Jurkat, Clone E6-1 (cell line): ENCODE measurements around the gene PEX11A.

Experiments
- DNase-seq: peaks from one replicate; pipeline ENCODE4 v3.0.0-alpha.2; 2011; ENCODE audit warnings: low read depth, low spot score
- H3K4me3 ChIP-seq: 2 replicates; pipeline ENCODE4 v1.5.1; 2011; ENCODE audit warnings: mild to moderate bottlenecking, low read length, control low read depth, moderate library complexity

The PEX11A gene

GRCh38 chr15:89641053-89641452 is 49.5 kb downstream of the PEX11A start:
- DNase-seq = no peak
- H3K4me3 ChIP-seq = no peak overlapping the region

DNA sequence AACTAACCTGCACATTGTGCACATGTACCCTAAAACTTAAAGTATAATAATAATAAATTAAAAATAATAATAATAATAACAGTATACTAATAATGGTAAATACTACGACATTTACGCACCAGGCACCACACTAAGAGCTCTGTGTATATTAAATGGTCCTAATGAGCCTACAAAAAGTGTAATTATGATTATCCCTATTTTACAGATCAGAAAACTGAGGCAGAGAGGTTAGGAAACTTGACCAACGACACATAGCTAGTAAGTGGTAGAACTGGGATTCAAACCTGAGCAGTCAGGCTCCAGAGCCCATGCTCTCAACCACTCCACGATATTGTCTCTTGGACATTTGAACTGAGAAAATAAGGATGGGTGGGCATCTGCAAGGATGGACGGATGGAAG is 50.3 kb downstream of the PEX11A start:
- no peak overlapping the region for H3K4me3 ChIP-seq
- DNase-seq = no peak

DNA sequence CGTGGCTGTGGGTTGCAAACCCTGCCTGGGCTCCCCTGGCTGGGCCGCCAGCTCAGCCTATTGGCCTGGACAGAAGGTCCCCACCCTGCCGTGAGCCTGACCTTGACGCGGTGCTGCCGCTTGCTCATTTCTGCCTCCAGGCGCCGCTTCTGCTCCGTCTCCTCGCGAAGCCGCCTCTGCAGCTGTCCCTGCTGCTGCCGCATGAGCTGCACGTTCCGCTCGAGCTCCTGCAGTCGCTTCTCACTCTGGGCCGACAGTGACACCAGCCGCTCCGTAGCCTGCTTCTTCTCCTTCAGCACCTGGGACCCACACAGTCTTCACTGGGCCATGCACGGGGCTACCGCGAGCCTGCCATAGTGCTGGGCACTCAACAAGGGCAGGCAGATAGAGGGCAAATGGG is 57.0 kb downstream of the PEX11A start:
- no peak overlapping the region for H3K4me3 ChIP-seq
- DNase-seq = no peak

- no peak for DNase-seq
- H3K4me3 ChIP-seq = no peak overlapping the region
Measured at GRCh38 chr15:89632563-89633430, 57.8 kb downstream of the PEX11A start.

DNA sequence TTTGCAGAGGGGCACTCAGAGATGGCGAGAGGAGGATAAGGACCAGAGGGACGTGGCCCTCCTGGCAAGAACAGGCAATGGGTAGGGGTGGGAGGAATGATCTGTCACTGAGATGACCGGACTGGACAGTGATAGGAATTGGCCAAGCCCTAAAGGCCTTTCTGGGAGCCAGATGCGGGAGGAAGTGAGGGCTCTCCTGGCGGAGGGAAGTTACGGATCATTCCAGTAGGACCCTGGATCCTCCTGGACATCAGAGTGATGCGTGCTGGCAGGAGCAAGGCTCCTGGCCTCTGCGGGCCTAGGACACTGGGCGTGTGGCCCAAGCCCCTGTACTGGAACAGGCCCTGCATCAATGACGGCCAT is 58.7 kb downstream of the PEX11A start:
- DNase-seq = no peak
- no peak overlapping the region for H3K4me3 ChIP-seq
